ENCODE results near the gene ZNF341.
A peak's percentile ranks its signal among the peaks of the same experiment; 100 is the strongest.
"Not testable (repeated sequence)": the region's sequence is repeated elsewhere in the genome, so short reads cannot be mapped to it uniquely, and the experiment has no call there.

The ZNF341 gene

DNA sequence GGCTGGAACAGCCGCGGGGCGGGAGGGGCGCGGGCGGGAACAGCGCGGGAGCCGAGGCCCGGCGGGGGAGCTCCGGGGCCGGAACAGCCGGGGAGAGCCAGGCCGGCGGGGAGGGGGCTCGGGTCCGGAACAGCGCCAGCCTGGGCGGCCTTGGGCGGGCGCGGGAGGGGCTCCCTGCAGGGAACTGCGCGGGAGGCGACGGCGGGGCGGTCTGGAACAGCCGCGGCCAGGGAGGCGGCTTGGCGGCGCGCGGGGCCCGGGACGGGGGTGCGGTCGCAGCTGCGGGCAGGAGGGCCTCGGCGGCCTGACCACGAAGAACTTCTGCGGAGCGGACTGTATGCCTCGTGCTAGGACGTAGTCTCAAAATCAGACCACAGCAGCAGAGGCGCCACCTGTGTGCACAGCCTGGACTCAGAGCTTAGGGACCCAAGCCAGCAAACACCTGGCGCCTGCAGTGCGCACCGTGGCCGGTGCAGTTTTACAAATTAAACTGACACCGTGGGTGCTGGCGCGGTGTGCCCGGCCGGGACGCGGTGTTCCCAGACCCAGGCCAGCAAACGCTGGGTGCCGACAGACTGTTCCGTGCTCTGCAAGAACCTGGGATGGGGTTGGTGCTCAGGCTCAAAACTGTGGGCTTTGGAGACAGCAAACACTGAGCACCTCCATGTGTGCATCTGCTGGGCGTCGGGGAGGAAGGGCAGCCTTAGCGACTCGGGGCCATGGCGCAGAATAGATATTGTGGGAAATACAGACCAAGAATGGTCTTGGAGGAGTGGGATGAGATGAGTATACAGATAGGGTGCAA is 572 bp downstream of the ZNF341 start:
- peak; percentile 70 for DNase-seq

- DNase-seq: no peak
These were observed 2.1 kb downstream of the ZNF341 start for GRCh38 chr20:33733654-33734576.

DNA sequence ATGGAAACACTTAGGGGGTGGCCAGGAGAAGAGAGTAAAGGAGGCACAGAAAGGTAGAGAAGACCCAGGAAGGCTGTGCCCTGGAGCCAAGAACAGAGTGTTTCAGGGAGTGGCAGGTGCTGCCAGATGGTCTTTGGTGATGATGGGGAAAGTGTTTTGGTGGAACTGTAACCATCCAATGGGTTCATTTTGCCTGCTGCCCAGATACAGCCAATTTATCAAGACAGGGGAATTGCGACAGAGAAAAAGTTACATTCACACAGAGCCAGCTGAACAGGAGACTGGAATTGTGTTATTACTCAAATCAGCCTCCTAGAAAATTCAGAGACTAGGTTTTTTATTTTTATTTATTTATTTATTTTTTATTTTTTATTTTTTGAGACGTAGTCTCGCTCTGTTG is 5.2 kb downstream of the ZNF341 start:
- no peak for DNase-seq

DNA sequence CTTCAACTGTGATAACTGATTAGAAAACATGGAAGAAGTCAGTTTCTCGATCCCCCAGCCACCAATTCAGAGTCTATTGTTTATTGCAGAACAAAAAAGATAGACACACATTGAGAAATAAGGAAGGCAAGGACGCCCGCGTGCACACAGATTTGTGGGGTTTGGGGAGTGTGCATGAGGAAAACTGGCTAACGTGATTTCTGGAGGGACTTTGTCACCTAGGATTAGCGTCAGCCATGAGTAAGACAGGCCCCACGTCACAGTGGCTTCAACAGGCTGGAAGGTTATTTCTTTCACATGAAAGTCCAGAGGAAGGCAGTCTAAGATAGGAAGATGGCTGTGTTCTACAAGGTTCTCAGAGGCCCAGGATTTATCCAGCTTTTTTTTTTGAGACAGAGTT is 7.7 kb downstream of the ZNF341 start:
- DNase-seq: no peak

DNA sequence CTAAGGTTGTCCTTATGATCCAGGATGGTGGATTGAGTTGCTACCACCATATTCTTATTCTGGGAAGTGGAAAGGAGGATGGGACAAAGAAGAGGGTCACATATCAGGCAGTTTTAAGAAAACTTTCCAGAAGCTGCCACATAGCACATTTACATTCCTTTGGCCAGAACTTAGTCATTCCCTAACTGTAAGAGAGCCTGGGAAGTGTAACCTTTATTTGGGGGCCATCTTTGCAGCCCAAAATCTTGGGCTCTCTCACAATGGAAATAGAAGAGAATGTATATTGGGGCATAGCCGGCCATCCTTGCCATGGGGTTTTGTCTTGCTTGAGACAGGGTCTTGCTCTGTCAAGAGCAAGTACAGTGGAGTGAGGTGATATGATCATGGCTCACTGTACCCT is 8.4 kb downstream of the ZNF341 start:
- no peak for DNase-seq

- no peak for DNase-seq
These were observed 12.4 kb downstream of the ZNF341 start for GRCh38 chr20:33744181-33744580.

DNA sequence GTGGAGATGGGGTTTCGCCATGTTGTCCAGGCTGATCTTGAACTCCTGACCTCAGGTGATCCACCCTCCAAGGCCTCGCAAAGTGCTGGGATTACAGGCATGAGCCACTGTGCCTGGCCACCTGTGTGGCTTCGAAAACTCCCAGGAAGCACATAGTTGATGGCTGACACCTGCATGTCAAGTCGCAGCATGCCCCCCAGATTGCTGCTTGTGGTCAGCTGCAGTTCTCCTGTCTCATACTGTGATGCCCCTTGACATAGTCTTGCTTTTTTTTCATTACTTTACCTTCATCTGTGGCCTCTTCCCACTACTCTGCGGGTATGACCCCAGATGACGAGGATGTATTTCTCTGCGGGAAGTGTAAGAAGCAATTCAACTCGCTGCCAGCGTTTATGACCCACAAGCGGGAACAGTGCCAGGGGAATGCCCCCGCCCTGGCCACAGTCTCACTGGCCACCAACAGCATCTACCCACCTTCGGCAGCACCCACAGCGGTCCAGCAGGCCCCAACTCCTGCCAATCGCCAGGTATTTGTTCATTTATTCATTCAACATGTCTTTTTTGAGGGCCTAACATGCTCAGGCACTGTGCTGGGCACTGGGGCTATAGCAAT is 13.1 kb downstream of the ZNF341 start:
- no peak for DNase-seq

- DNase-seq: no peak
These were observed 14.7 kb downstream of the ZNF341 start for GRCh38 chr20:33746325-33746998.

DNA sequence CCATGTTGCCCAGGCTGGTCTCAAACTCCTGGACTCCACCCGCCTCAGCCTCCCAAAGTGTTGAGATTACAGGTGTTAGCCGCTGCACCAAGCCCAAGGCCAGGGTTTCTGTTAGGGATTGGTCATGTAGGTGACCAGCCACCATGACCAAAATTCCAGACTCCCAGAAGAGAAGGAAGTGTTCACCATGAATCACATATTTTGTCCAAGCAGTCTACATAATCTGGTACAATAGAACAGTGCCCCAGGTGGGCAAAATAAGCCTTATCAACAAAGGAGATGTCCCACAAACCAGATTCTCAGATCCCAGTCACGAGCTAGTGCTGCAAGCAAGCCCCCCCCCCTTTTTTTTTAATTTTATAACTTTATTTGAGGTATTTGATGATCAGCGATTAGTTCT is 20.0 kb downstream of the ZNF341 start:
- DNase-seq: no peak

GRCh38 chr20:33753143-33753542 is 21.3 kb downstream of the ZNF341 start:
- no peak for DNase-seq

DNA sequence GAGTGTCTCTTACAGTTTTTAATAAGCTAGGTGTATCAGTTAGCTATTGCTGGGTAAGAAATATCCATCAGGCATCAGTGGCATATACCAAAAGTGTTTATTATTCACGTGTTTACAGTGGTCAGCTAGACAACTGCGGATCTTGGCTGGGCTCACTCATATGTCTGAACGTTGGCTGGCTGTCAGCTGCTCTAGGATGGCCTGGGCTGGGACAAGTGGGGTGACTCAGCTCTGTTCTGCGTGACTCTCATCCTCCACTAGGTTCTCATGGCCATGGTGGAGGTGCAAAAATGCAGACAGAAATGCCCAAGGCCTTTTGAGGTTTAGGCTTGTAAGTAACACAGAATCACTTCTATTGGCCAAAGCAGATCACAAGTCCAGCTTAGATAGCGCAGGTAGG is 22.0 kb downstream of the ZNF341 start:
- no peak for DNase-seq

DNA sequence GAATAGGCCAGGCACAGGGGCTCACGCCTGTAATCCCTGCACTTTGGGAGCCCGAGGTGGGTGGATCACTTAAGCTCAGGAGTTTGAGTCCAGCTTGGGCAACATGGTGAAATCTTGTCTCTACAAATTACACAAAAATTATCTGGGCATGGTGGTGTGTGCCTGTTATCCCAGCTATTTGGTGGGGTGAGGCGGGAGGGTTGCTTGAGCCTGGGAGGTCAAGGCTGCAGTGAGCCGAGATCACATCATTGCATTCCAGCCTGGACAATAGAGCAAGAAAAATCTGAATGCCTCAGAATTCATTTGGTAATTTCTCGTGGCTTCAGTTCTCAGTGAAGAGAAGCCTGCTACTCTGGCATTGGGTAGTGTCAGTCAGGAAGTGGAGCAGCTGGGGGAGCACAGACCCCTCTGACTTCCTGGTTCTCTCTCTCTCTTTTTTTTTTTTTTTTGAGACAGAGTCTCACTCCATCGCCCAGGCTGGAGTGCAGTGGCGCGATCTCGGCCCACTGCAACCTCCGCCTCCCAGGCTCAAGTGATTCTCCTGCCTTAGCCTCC is 24.2 kb downstream of the ZNF341 start:
- not testable (repeated sequence) for DNase-seq

- no peak for DNase-seq
These were observed 25.2 kb downstream of the ZNF341 start for GRCh38 chr20:33757046-33757445.

DNA sequence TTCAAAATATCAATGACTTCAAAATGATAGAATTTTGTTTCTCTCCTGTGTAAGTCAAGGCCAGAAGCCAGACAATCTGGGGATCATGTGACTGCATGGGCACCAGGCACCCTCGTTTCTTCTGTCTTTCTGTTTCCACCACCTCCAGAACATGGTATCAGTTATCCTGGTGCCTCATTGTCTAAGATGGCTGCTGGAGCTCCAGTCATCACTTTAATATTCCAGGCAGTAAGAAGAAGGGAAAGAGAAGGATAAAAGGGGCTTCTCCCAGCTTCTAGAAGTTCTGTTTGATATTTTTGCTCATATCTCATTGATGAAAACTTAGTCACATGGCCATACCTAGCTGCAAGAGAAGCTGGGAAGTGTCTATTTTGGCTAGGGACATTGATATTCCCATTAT is 25.7 kb downstream of the ZNF341 start:
- no peak for DNase-seq

GRCh38 chr20:33761698-33762250 is 30.0 kb downstream of the ZNF341 start:
- DNase-seq: no peak

GRCh38 chr20:33765099-33765498 is 33.3 kb downstream of the ZNF341 start:
- no peak for DNase-seq

GRCh38 chr20:33765592-33765991 is 33.8 kb downstream of the ZNF341 start:
- no peak for DNase-seq

GRCh38 chr20:33766686-33767085 is 34.9 kb downstream of the ZNF341 start:
- no peak for DNase-seq

DNA sequence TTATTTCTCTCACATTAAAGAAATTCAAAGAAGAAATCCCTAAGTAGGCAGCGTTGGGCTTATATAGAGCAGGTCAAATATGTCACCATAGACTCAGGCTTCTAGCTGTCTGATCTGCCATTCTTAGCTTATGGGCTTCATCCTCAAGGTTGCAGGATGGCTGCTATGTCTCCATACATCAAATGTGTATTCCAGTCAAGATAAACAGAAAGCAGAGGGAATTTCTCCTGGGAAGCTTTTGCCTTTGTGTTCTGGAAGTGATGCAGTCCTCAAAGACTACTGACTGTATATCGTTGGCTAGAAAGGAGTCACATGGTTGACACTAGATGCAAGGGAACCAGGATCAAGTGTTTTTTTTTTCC is 36.0 kb downstream of the ZNF341 start:
- no peak for DNase-seq

DNA sequence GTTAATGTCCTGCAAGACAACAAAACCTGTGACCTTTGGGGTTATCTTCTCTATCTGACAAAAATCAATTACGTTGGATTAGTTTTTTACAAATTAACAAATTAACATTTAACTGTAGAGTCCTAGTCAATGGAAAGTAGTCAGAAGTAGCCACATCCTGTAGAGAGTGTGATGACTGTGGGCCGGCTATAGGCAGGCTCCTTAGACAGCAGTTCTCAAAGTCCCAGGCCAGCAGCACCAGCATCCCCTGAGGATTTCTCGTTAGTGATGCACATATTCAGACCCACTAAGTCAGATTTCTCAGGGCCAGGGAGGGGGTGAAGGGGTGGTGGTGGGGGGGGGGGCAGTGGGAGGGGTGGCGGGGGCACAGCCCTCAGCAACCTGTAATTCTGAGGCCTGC is 37.2 kb downstream of the ZNF341 start:
- no peak for DNase-seq

- DNase-seq: no peak
These were observed 38.2 kb downstream of the ZNF341 start for GRCh38 chr20:33770005-33770404.

- DNase-seq: no peak
These were observed 40.1 kb downstream of the ZNF341 start for GRCh38 chr20:33771938-33772337.

DNA sequence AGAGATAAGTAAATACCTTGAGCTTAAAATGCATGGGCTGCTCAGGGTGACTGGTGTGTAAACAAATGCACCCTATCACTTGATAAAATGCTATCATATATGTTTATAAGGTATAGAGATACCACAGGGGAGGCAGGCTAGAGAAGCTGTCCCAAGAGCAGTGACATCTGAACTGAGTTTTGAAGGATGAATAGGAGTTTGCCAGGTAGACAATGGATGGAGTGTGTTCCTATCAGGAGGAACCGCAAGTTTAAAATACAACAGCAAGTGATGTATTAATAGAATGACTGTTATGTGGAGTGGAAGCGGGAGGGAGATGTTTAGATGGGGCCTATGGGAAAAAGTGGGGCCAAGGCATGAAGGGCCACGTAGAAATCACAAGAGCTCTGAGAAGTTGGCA is 40.6 kb downstream of the ZNF341 start:
- DNase-seq: no peak

All from DMS153 (cell line).